PFSK-1 (cell line): Measurements from ENCODE around the gene CRADD.

Experiments
- POLR2AphosphoS5 ChIP-seq: IDR thresholded peaks from 2 replicates; pipeline ENCODE4 v1.6.1; 2012; ENCODE audit warnings: low read depth, mild to moderate bottlenecking, control low read depth, low read length, moderate library complexity
- TAF1 ChIP-seq: IDR thresholded peaks from 2 replicates; pipeline ENCODE4 v1.6.1; 2012; ENCODE audit warnings: low read length, control low read depth, borderline replicate concordance; ENCODE audit not compliant: insufficient read depth

- TF ChIP-seq POLR2AphosphoS5: no peak
- no peak for TF ChIP-seq TAF1
Observed at GRCh38 chr12:93789767-93790166, 112.6 kb downstream of the CRADD start.
